ENCODE results near the gene ANKRD37.

DNA sequence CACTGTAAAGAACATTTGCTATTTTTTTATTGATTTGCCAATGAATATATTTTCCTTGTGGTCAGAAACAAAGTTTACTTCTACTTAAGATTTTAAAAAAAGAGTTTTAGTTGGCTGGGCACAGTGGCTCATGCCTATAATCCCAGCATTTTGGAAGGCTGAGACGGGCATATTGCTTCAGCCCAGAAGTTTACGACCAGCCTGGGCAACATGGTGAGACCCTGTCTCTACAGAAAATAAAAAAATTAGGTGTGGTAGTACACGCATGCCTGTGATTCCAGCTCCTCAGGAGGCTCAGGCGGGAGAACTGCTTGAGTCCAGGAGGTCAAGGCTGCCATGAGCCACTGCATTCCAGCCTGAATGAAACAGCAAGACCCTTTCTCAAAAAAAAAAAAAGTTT, 37.7 kb upstream of the ANKRD37 start:
- TF ChIP-seq, protein P1, sequence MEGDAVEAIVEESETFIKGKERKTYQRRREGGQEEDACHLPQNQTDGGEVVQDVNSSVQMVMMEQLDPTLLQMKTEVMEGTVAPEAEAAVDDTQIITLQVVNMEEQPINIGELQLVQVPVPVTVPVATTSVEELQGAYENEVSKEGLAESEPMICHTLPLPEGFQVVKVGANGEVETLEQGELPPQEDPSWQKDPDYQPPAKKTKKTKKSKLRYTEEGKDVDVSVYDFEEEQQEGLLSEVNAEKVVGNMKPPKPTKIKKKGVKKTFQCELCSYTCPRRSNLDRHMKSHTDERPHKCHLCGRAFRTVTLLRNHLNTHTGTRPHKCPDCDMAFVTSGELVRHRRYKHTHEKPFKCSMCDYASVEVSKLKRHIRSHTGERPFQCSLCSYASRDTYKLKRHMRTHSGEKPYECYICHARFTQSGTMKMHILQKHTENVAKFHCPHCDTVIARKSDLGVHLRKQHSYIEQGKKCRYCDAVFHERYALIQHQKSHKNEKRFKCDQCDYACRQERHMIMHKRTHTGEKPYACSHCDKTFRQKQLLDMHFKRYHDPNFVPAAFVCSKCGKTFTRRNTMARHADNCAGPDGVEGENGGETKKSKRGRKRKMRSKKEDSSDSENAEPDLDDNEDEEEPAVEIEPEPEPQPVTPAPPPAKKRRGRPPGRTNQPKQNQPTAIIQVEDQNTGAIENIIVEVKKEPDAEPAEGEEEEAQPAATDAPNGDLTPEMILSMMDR (IDR thresholded peaks at IDR 0.05): no peak
- TF ChIP-seq SIN3A (IDR thresholded peaks at IDR 0.05; ENCODE audit: borderline replicate concordance, insufficient read depth, low read depth, low read length): no peak
- TF ChIP-seq, protein P2, sequence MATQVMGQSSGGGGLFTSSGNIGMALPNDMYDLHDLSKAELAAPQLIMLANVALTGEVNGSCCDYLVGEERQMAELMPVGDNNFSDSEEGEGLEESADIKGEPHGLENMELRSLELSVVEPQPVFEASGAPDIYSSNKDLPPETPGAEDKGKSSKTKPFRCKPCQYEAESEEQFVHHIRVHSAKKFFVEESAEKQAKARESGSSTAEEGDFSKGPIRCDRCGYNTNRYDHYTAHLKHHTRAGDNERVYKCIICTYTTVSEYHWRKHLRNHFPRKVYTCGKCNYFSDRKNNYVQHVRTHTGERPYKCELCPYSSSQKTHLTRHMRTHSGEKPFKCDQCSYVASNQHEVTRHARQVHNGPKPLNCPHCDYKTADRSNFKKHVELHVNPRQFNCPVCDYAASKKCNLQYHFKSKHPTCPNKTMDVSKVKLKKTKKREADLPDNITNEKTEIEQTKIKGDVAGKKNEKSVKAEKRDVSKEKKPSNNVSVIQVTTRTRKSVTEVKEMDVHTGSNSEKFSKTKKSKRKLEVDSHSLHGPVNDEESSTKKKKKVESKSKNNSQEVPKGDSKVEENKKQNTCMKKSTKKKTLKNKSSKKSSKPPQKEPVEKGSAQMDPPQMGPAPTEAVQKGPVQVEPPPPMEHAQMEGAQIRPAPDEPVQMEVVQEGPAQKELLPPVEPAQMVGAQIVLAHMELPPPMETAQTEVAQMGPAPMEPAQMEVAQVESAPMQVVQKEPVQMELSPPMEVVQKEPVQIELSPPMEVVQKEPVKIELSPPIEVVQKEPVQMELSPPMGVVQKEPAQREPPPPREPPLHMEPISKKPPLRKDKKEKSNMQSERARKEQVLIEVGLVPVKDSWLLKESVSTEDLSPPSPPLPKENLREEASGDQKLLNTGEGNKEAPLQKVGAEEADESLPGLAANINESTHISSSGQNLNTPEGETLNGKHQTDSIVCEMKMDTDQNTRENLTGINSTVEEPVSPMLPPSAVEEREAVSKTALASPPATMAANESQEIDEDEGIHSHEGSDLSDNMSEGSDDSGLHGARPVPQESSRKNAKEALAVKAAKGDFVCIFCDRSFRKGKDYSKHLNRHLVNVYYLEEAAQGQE (IDR thresholded peaks at IDR 0.05; ENCODE audit: insufficient read depth in 1 of 2, low read depth in 2 of 2, low read length in 1 of 2): no peak

All from Panc1 (cell line).